HCT116 (cell line): ENCODE results near the gene SPON1. TPM values are rescaled to one million over a fixed set of nuclear protein-coding genes. Genes with fewer than 3 reads are reported as not detected.

Source experiments
- ATAC-seq: fragments of 200-7000 bp; cut with Tn5 transposase; 2 replicates; pipeline ENCODE4 v1.9.1; 2020; ENCODE audit warnings: mild to moderate bottlenecking, moderate library complexity
- BruUV-seq: library from RNA; stranded (reverse); fragments of 400-500 nt; replicated peaks from 2 replicates; lab custom pipeline; 2021; lab: Mats Ljungman, UMichigan
- CTCF ChIA-PET: fragments of 300-600 bp; sonication (Branson Sonifier 250); formaldehyde crosslinking; loops from one replicate; lab custom pipeline; 2021; ENCODE audit warnings: antibody characterized with exemption; lab: Charles Lee
- POLR2A ChIA-PET: fragments of 300-600, 350-600 bp; sonication (Branson Sonifier 250); formaldehyde crosslinking; loops from one replicate; lab custom pipeline; 2021; ENCODE audit warnings: antibody characterized with exemption; lab: Charles Lee
- RAD21 ChIA-PET, 2 experiments: fragments of 300-600 bp; sonication (Branson Sonifier 250); formaldehyde crosslinking; loops; one replicate each; lab custom pipeline; 2023; ENCODE audit warnings: low total read pairs in 2 of 2; ENCODE audit not compliant: uncharacterized antibody in 2 of 2, unreplicated experiment in 2 of 2, low non-redundant PET in 1 of 2; lab: Charles Lee
- DNase-seq: peaks from one replicate; pipeline ENCODE4 v3.0.0-alpha.2; 2010; ENCODE audit warnings: low read depth, low spot score
- H2AFZ ChIP-seq: fragments of 200-600 bp; shearing (Covaris generic), sonication (generic); 2 replicates; pipeline ENCODE4 v1.6.1; 2017; ENCODE audit warnings: low read depth, mixed run types, mixed read lengths, antibody characterized with exemption, low read length; ENCODE audit not compliant: poor library complexity, severe bottlenecking
- H3K27ac ChIP-seq: 2 replicates; pipeline ENCODE4 v1.5.1; 2012; ENCODE audit warnings: low read depth, low read length
- H3K27me3 ChIP-seq: fragments of 200-600 bp; sonication (generic); 2 replicates; pipeline ENCODE4 v1.6.1; 2016; ENCODE audit warnings: mixed run types, low read length, mixed read lengths; ENCODE audit not compliant: insufficient read depth
- H3K36me3 ChIP-seq, 2 experiments: fragments of 200-500 bp in 1 of 2; fragments of 200-600 bp in 1 of 2; sonication (Bioruptor generic) in 1 of 2; sonication (generic) in 1 of 2; 2 replicates each; pipeline versions ENCODE4 v1.5.1 to v1.6.1; 2014 to 2016; ENCODE audit warnings: low read length in 2 of 2, inconsistent platforms in 1 of 2, mixed read lengths in 1 of 2, mixed run types in 1 of 2; ENCODE audit not compliant: insufficient read depth in 2 of 2, control insufficient read depth in 1 of 2
- H3K4me1 ChIP-seq, 2 experiments: fragments of 200-600 bp in 1 of 2; sonication (generic) in 1 of 2; 2 replicates each; pipeline versions ENCODE4 v1.5.1 to v1.6.1; 2012 to 2017; ENCODE audit warnings: low read length in 2 of 2, inconsistent platforms in 1 of 2, mild to moderate bottlenecking in 1 of 2, mixed read lengths in 1 of 2, mixed run types in 1 of 2, moderate library complexity in 1 of 2; ENCODE audit not compliant: insufficient read depth in 2 of 2, control insufficient read depth in 1 of 2
- H3K4me2 ChIP-seq: fragments of 200-600 bp; sonication (generic); 2 replicates; pipeline ENCODE4 v1.6.1; 2017; ENCODE audit warnings: mixed run types, low read length, mixed read lengths
- H3K4me3 ChIP-seq, 2 experiments: fragments of 200-600 bp in 1 of 2; sonication (generic) in 1 of 2; replicated peaks in 1 of 2; 2 replicates each; pipeline ENCODE4 v1.5.1; 2011 to 2016; ENCODE audit warnings: low read length in 2 of 2, control low read depth in 1 of 2, low read depth in 1 of 2, mild to moderate bottlenecking in 1 of 2, mixed read lengths in 1 of 2, mixed run types in 1 of 2
- H3K79me2 ChIP-seq: fragments of 200-600 bp; sonication (generic); 2 replicates; pipeline ENCODE4 v1.6.1; 2017; ENCODE audit warnings: mild to moderate bottlenecking, mixed run types, low read length, moderate library complexity, mixed read lengths; ENCODE audit not compliant: insufficient read depth
- H3K9ac ChIP-seq: fragments of 200-600 bp; sonication (generic); 2 replicates; pipeline ENCODE4 v1.6.1; 2016; ENCODE audit warnings: low read length, mixed read lengths
- H3K9me2 ChIP-seq: fragments of 200-600 bp; sonication (generic), shearing (Covaris generic); 2 replicates; pipeline ENCODE4 v1.6.1; 2017; ENCODE audit warnings: mixed run types, mild to moderate bottlenecking, moderate library complexity; ENCODE audit not compliant: insufficient read depth
- H3K9me3 ChIP-seq, 2 experiments: fragments of 200-500 bp in 1 of 2; fragments of 200-600 bp in 1 of 2; sonication (Bioruptor generic) in 1 of 2; sonication (generic) in 1 of 2; 2 replicates each; pipeline ENCODE4 v1.6.1; 2014 to 2017; ENCODE audit warnings: low read length in 2 of 2, mixed read lengths in 2 of 2, inconsistent platforms in 1 of 2, low read depth in 1 of 2, mild to moderate bottlenecking in 1 of 2, mixed run types in 1 of 2, moderate library complexity in 1 of 2; ENCODE audit not compliant: control insufficient read depth in 1 of 2, insufficient read depth in 1 of 2
- H4K20me1 ChIP-seq: fragments of 200-600 bp; sonication (generic), shearing (Covaris generic); 2 replicates; pipeline ENCODE4 v1.6.1; 2017; ENCODE audit warnings: mixed run types, mild to moderate bottlenecking, moderate library complexity; ENCODE audit not compliant: insufficient read depth
- ATF3 ChIP-seq: IDR thresholded peaks from 2 replicates; pipeline ENCODE4 v1.6.1; 2012
- CBX3 ChIP-seq: IDR thresholded peaks from 2 replicates; pipeline ENCODE4 v1.6.1; 2012; ENCODE audit warnings: low read depth
- CEBPB ChIP-seq: IDR thresholded peaks from 2 replicates; pipeline ENCODE4 v1.6.1; 2012; ENCODE audit warnings: low read depth
- CTCF ChIP-seq, 3 experiments: fragments of 200-600 bp in 1 of 3; sonication (generic) in 1 of 3; IDR thresholded peaks in 2 of 3; conservative IDR thresholded peaks in 1 of 3; 2 replicates each; pipeline ENCODE4 v1.5.1; 2012 to 2017; ENCODE audit warnings: low read depth in 2 of 3, low read length in 2 of 3, antibody characterized with exemption in 1 of 3, borderline replicate concordance in 1 of 3, control low read depth in 1 of 3, mild to moderate bottlenecking in 1 of 3, mixed read lengths in 1 of 3, mixed run types in 1 of 3, moderate library complexity in 1 of 3; ENCODE audit not compliant: insufficient read depth in 1 of 3
- EGR1 ChIP-seq: IDR thresholded peaks from 2 replicates; pipeline ENCODE4 v1.6.1; 2012; ENCODE audit warnings: low read depth
- EZH2phosphoT487 ChIP-seq: fragments of 200-600 bp; IDR thresholded peaks from 2 replicates; pipeline ENCODE4 v1.6.1; 2018; ENCODE audit warnings: antibody characterized with exemption, borderline replicate concordance
- JUND ChIP-seq: IDR thresholded peaks from 2 replicates; pipeline ENCODE4 v1.6.1; 2012
- MAX ChIP-seq: IDR thresholded peaks from 2 replicates; pipeline ENCODE4 v1.6.1; 2012
- POLR2A ChIP-seq: IDR thresholded peaks from 2 replicates; pipeline ENCODE4 v1.7.0; 2011; ENCODE audit warnings: borderline replicate concordance; ENCODE audit not compliant: insufficient read depth, insufficient read length; ENCODE audit errors: extremely low read depth
- POLR2AphosphoS5 ChIP-seq: IDR thresholded peaks from 2 replicates; pipeline ENCODE4 v1.6.1; 2011; ENCODE audit warnings: mild to moderate bottlenecking, low read depth, low read length, moderate library complexity
- REST ChIP-seq: IDR thresholded peaks from 2 replicates; pipeline ENCODE4 v1.6.1; 2012; ENCODE audit warnings: low read depth
- SIN3A ChIP-seq: IDR thresholded peaks from 2 replicates; pipeline ENCODE4 v1.6.1; 2012; ENCODE audit warnings: low read depth
- SRF ChIP-seq: IDR thresholded peaks from 2 replicates; pipeline ENCODE4 v1.6.1; 2012; ENCODE audit warnings: low read depth
- TCF7L2 ChIP-seq: IDR thresholded peaks from 2 replicates; pipeline ENCODE4 v1.7.0; 2011; ENCODE audit warnings: borderline replicate concordance, inconsistent platforms; ENCODE audit not compliant: insufficient read depth, insufficient read length; ENCODE audit errors: extremely low read depth
- YY1 ChIP-seq: IDR thresholded peaks from 2 replicates; pipeline ENCODE4 v1.6.1; 2011; ENCODE audit warnings: low read length, low read depth, moderate library complexity, mild to moderate bottlenecking; ENCODE audit not compliant: insufficient replicate concordance; ENCODE audit errors: extremely low read depth
- ZFX ChIP-seq: fragments of 450-650 bp; IDR thresholded peaks from 2 replicates; pipeline ENCODE4 v1.6.1; 2017
- ZNF274 ChIP-seq: fragments of 200-500 bp; sonication (Bioruptor generic); IDR thresholded peaks from 2 replicates; pipeline ENCODE4 v1.6.1; 2014; ENCODE audit warnings: mild to moderate bottlenecking, low read depth, low read length, inconsistent platforms
- intact Hi-C: fragments of 100-400 bp; cut with micrococcal nuclease; formaldehyde crosslinking; loops from 2 replicates; pipeline ENCODE4 v1.10.0; 2022
- total RNA-seq: library from RNA; stranded (reverse); gene quantifications from one replicate; pipeline ENCODE4 v1.2.1, GENCODE V29; 2021; ENCODE audit not compliant: unreplicated experiment

Gene SPON1
- total RNA-seq, 1 experiment from 2014 or later, result 0.17 TPM

- no TSS peak for BruUV-seq
- no peak for ATAC-seq
- Histone ChIP-seq H3K27me3 (peaks cover 9% of the 10 kb centered on the region), H4K20me1 (no peaks in the 10 kb centered on the region), H3K4me1 (no peaks in the 10 kb centered on the region), H3K9me3 (no peaks in the 10 kb centered on the region), H3K27ac (no peak overlapping the region), H2AFZ (no peak overlapping the region), H3K79me2 (no peaks in the 10 kb centered on the region), H3K36me3 (no peaks in the 10 kb centered on the region), H3K9ac (no peak overlapping the region), H3K9me2 (no peaks in the 10 kb centered on the region), H3K4me3 (no peak overlapping the region)
- ChIA-PET POLR2A (no interaction called here), CTCF (no interaction called here), RAD21 (no interaction called here)
- intact Hi-C loops, result no loop called here
- DNase-seq, result no peak
- TF ChIP-seq MAX (no peak), EGR1 (no peak), SIN3A (no peak), ATF3 (no peak), REST (no peak), YY1 (no peak), POLR2AphosphoS5 (no peak), JUND (no peak), EZH2phosphoT487 (no peak), CTCF (IDR thresholded peaks at IDR 0.05 in 2 of 3, conservative IDR thresholded peaks at IDR 0.05 in 1 of 3; ENCODE audit: borderline replicate concordance in 1 of 3, insufficient read depth in 1 of 3, low read depth in 2 of 3, low read length in 2 of 3) (no peak), POLR2A (no peak), SRF (no peak), TCF7L2 (no peak), CEBPB (no peak), ZFX (no peak), CBX3 (no peak), ZNF274 (no peak)
- TF ChIP-seq, all 23 proteins: peak for 0
- H3K4me2 ChIP-seq, result no peak overlapping the region
Measured at GRCh38 chr11:14110629-14111028, 148.1 kb downstream of the SPON1 start.
